H1 (cell line): ENCODE measurements around the gene NHLRC2. TPM values are rescaled to one million over a fixed set of nuclear protein-coding genes. Genes with fewer than 3 reads are reported as not detected.

ENCODE experiments used
- CTCF ChIA-PET: fragments of 300-600 bp; sonication (Branson Sonifier 250); formaldehyde crosslinking; loops from one replicate; lab custom pipeline; 2021; ENCODE audit not compliant: partially characterized antibody; lab: Charles Lee
- POLR2A ChIA-PET: fragments of 300-600 bp; sonication (Branson Sonifier 250); formaldehyde crosslinking; loops from one replicate; lab custom pipeline; 2021; ENCODE audit warnings: inconsistent platforms; ENCODE audit not compliant: partially characterized antibody; lab: Charles Lee
- DNase-seq, 2 experiments: peaks; one replicate each; pipeline versions ENCODE4 v3.0.0 to v3.0.0-alpha.2; 2010 to 2022; ENCODE audit warnings: low spot score in 2 of 2, low read depth in 1 of 2, mixed read lengths in 1 of 2
- FAIRE-seq: peaks from 2 replicates; lab custom pipeline; 2011; peaks lifted over from hg19 to GRCh38; lab: Jason Lieb, UNC
- H2AFZ ChIP-seq: 2 replicates; pipeline ENCODE4 v1.8.1; 2012; ENCODE audit warnings: low read length, inconsistent platforms
- H2AK5ac ChIP-seq: 2 replicates; pipeline ENCODE4 v1.6.1; 2013; ENCODE audit warnings: low read depth, low read length
- H2BK120ac ChIP-seq: replicated peaks from 2 replicates; pipeline ENCODE3; 2013; ENCODE audit warnings: low read depth, low read length, inconsistent platforms
- H2BK12ac ChIP-seq: 2 replicates; pipeline ENCODE4 v1.6.1; 2013; ENCODE audit warnings: low read depth, low read length
- H2BK15ac ChIP-seq: 2 replicates; pipeline ENCODE4 v1.6.1; 2013; ENCODE audit warnings: low read length
- H2BK20ac ChIP-seq: 2 replicates; pipeline ENCODE4 v1.6.1; 2013; ENCODE audit warnings: low read length
- H2BK5ac ChIP-seq: 2 replicates; pipeline ENCODE4 v1.6.1; 2013; ENCODE audit warnings: low read depth, low read length
- H3K14ac ChIP-seq: 2 replicates; pipeline ENCODE4 v1.6.1; 2013; ENCODE audit warnings: inconsistent platforms; ENCODE audit not compliant: insufficient read length
- H3K18ac ChIP-seq: 2 replicates; pipeline ENCODE4 v1.6.1; 2013; ENCODE audit warnings: low read length; ENCODE audit errors: extremely low read depth
- H3K23ac ChIP-seq: 2 replicates; pipeline ENCODE4 v1.6.1; 2013; ENCODE audit warnings: inconsistent platforms; ENCODE audit not compliant: insufficient read length
- H3K23me2 ChIP-seq: 2 replicates; pipeline ENCODE4 v1.6.1; 2013; ENCODE audit warnings: low read depth, low read length
- H3K27ac ChIP-seq: 2 replicates; pipeline ENCODE4 v1.6.1; 2011; ENCODE audit warnings: low read depth, low read length, inconsistent platforms
- H3K27me3 ChIP-seq, 4 experiments: replicated peaks in 1 of 4; 1 replicate in 1 of 4; 2 replicates in 3 of 4; pipeline versions ENCODE4 v1.6.1 to v1.8.1; 2011 to 2013; ENCODE audit warnings: low read length in 3 of 4, mild to moderate bottlenecking in 3 of 4, inconsistent platforms in 2 of 4, mixed read lengths in 2 of 4, moderate library complexity in 1 of 4; ENCODE audit not compliant: control insufficient read depth in 3 of 4, insufficient read depth in 3 of 4; ENCODE audit errors: extremely low read depth in 1 of 4
- H3K36me3 ChIP-seq, 4 experiments: 2 replicates each; pipeline versions ENCODE4 v1.6.1 to v1.8.1; 2011 to 2013; ENCODE audit warnings: mild to moderate bottlenecking in 4 of 4, low read length in 3 of 4, moderate library complexity in 2 of 4, control low read depth in 1 of 4, inconsistent platforms in 1 of 4; ENCODE audit not compliant: insufficient read depth in 4 of 4, control insufficient read depth in 2 of 4
- H3K4ac ChIP-seq: replicated peaks from 2 replicates; pipeline ENCODE3; 2013; ENCODE audit warnings: low read length, low read depth, mixed read lengths, inconsistent platforms; ENCODE audit not compliant: insufficient read length
- H3K4me1 ChIP-seq, 4 experiments: replicated peaks in 1 of 4; 1 replicate in 1 of 4; 2 replicates in 3 of 4; pipeline versions ENCODE4 v1.6.1 to v1.8.1; 2011 to 2013; ENCODE audit warnings: low read length in 3 of 4, inconsistent platforms in 2 of 4, mixed read lengths in 1 of 4; ENCODE audit not compliant: insufficient read depth in 4 of 4, control insufficient read depth in 3 of 4
- H3K4me2 ChIP-seq, 2 experiments: 2 replicates each; pipeline versions ENCODE4 v1.6.1 to v1.8.1; 2011 to 2013; ENCODE audit warnings: low read depth in 2 of 2, low read length in 2 of 2, control low read depth in 1 of 2, inconsistent platforms in 1 of 2, mild to moderate bottlenecking in 1 of 2; ENCODE audit not compliant: insufficient read depth in 1 of 2
- H3K4me3 ChIP-seq, 4 experiments: fragments of 200-600, 300-600 bp in 1 of 4; sonication (generic), shearing (Covaris generic), sonication (Bioruptor Twin) in 1 of 4; 2 replicates each; pipeline versions ENCODE4 v1.5.1 to v1.8.1; 2011 to 2016; ENCODE audit warnings: low read length in 4 of 4, low read depth in 3 of 4, control low read depth in 2 of 4, inconsistent platforms in 2 of 4, mild to moderate bottlenecking in 2 of 4, mixed read lengths in 1 of 4, moderate library complexity in 1 of 4; ENCODE audit not compliant: insufficient read depth in 2 of 4; ENCODE audit errors: extremely low read depth in 1 of 4
- H3K56ac ChIP-seq: replicated peaks from 2 replicates; pipeline ENCODE3; 2013; ENCODE audit warnings: low read depth, mild to moderate bottlenecking, mixed read lengths, low read length, inconsistent platforms; ENCODE audit not compliant: insufficient read length
- H3K79me1 ChIP-seq: 2 replicates; pipeline ENCODE4 v1.6.1; 2013; ENCODE audit warnings: low read depth, low read length, control low read depth
- H3K79me2 ChIP-seq, 2 experiments: 2 replicates each; pipeline versions ENCODE4 v1.6.1 to v1.8.1; 2012 to 2013; ENCODE audit warnings: low read length in 2 of 2, mild to moderate bottlenecking in 2 of 2, inconsistent platforms in 1 of 2; ENCODE audit not compliant: insufficient read depth in 2 of 2, control insufficient read depth in 1 of 2
- H3K9ac ChIP-seq, 4 experiments: replicated peaks in 1 of 4; 1 replicate in 1 of 4; 2 replicates in 3 of 4; pipeline versions ENCODE4 v1.6.1 to v1.8.1; 2011 to 2013; ENCODE audit warnings: low read depth in 3 of 4, low read length in 3 of 4, control low read depth in 2 of 4, mild to moderate bottlenecking in 2 of 4, moderate library complexity in 2 of 4, inconsistent platforms in 1 of 4; ENCODE audit errors: extremely low read depth in 1 of 4
- H3K9me3 ChIP-seq, 2 experiments: 2 replicates each; pipeline versions ENCODE4 v1.6.1 to v1.8.1; 2012 to 2013; ENCODE audit warnings: mild to moderate bottlenecking in 2 of 2, moderate library complexity in 2 of 2, control low read depth in 1 of 2, inconsistent platforms in 1 of 2, low read depth in 1 of 2, low read length in 1 of 2, mixed read lengths in 1 of 2; ENCODE audit not compliant: insufficient read depth in 2 of 2
- H4K20me1 ChIP-seq, 2 experiments: replicated peaks in 1 of 2; 2 replicates each; pipeline versions ENCODE3 to v1.8.1; 2011 to 2013; ENCODE audit warnings: inconsistent platforms in 2 of 2, low read length in 2 of 2, mild to moderate bottlenecking in 1 of 2; ENCODE audit not compliant: insufficient read depth in 2 of 2, control insufficient read depth in 1 of 2
- H4K5ac ChIP-seq: 2 replicates; pipeline ENCODE4 v1.6.1; 2013; ENCODE audit warnings: low read length, low read depth, mixed read lengths, inconsistent platforms; ENCODE audit not compliant: insufficient read length
- H4K8ac ChIP-seq: 2 replicates; pipeline ENCODE4 v1.8.0; 2013; ENCODE audit warnings: mild to moderate bottlenecking, moderate library complexity, low read length, inconsistent platforms; ENCODE audit not compliant: insufficient read depth; ENCODE audit errors: extremely low read depth
- H4K91ac ChIP-seq: replicated peaks from 2 replicates; pipeline ENCODE3; 2013; ENCODE audit warnings: low read length, mixed read lengths, inconsistent platforms; ENCODE audit not compliant: insufficient read length
- BRCA1 ChIP-seq: IDR thresholded peaks from 2 replicates; pipeline ENCODE4 v1.6.1; 2012; ENCODE audit warnings: low read depth, low read length, improper control_type of control experiment
- HDAC2 ChIP-seq, 2 experiments: fragments of 300-600 bp in 1 of 2; sonication (generic) in 1 of 2; IDR thresholded peaks; 2 replicates each; pipeline ENCODE4 v1.6.1; 2011 to 2012; ENCODE audit warnings: low read depth in 2 of 2, low read length in 2 of 2, mild to moderate bottlenecking in 2 of 2, moderate library complexity in 2 of 2, borderline replicate concordance in 1 of 2, inconsistent platforms in 1 of 2
- HDAC6 ChIP-seq: IDR thresholded peaks from one replicate; pipeline ENCODE4 v1.7.1; 2012; ENCODE audit warnings: low read depth, mild to moderate bottlenecking, inconsistent platforms, low read length, moderate library complexity
- JUN ChIP-seq: IDR thresholded peaks from 2 replicates; pipeline ENCODE4 v1.6.1; 2011; ENCODE audit warnings: low read depth, mild to moderate bottlenecking, improper control_type of control experiment, low read length
- NRF1 ChIP-seq: IDR thresholded peaks from 2 replicates; pipeline ENCODE4 v1.6.1; 2011; ENCODE audit warnings: mild to moderate bottlenecking, low read depth, low read length, improper control_type of control experiment
- SP2 ChIP-seq: IDR thresholded peaks from 2 replicates; pipeline ENCODE4 v1.6.1; 2012; ENCODE audit warnings: mild to moderate bottlenecking, low read length, inconsistent platforms
- TAF7 ChIP-seq: optimal IDR thresholded peaks from 2 replicates; pipeline ENCODE3; 2011; ENCODE audit warnings: low read depth, mild to moderate bottlenecking, inconsistent platforms, low read length, moderate library complexity, borderline replicate concordance
- TBP ChIP-seq: IDR thresholded peaks from 2 replicates; pipeline ENCODE4 v1.6.1; 2011; ENCODE audit warnings: low read depth, low read length, improper control_type of control experiment
- WGBS, 2 experiments: shearing (Covaris generic) in 1 of 2; methylation state at CpG; one replicate each; pipeline versions ENCODE4 v1.1.6 to v1.1.7; 2013 to 2015; ENCODE audit warnings: low lambda C conversion rate in 2 of 2, mixed read lengths in 2 of 2, inconsistent platforms in 1 of 2, low coverage in 1 of 2, missing lambda C conversion rate in 1 of 2; ENCODE audit not compliant: insufficient replicate concordance in 2 of 2, insufficient coverage in 1 of 2, insufficient read length in 1 of 2; ENCODE audit errors: extremely low coverage in 1 of 2, missing lambda C conversion rate in 1 of 2; 5-methylcytosine and 5-hydroxymethylcytosine counted together
- polyA plus RNA-seq, 7 experiments: library from polyadenylated mRNA; depleted of rRNA in 3 of 7; stranded (reverse) in 5 of 7; unstranded in 2 of 7; fragments of >200 nt in 5 of 7; fragments of 200-250 nt in 2 of 7; gene quantifications; 1 replicate in 5 of 7; 2 replicates in 1 of 7; 4 replicates in 1 of 7; pipeline versions ENCODE4 v1.2.1 to v1.2.3, GENCODE V29; 2011 to 2013; ENCODE audit warnings: missing spikeins in 2 of 7, mixed read lengths in 2 of 7
- total RNA-seq: library from RNA; stranded (reverse); fragmentation: NEBNext Ultra II Directional; extraction: Animal tissue kit (Norgen Biotek cat#: 25700); gene quantifications from 2 replicates; pipeline ENCODE4 v1.2.1, GENCODE V29; 2021
- TF ChIP-seq, protein P1 (sequence below): IDR thresholded peaks from 2 replicates; pipeline ENCODE4 v1.6.1; 2012; ENCODE audit warnings: inconsistent platforms

NHLRC2 gene
- total and polyA plus RNA-seq, 2 of the 8 experiments (the other 6 are each of a cell fraction or from before 2014, with no cell fraction given): 4.9 to 25.6 TPM

DNA sequence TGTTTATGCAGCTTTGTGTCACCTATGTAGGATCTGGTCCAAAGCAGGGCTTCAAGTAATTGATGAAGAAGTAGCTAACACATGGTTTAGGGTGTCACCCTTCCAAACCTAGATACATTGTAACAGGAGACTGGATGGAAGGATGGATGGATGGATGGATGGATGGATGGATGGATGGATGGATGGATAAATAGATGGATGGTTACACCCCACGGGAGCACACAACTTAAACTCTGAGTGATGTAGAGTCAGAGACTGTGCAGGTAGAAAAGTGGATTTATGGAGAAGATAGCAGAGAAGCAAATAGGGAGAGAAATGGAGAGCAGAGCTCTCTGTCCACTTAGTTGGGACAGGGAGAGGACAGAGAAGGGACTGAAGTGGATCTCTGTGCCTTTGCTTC is 78.4 kb downstream of the NHLRC2 start:
- POLR2A ChIA-PET: no interaction called here

More for the DNA sequence above, 78.4 kb downstream of the NHLRC2 start:
- Histone ChIP-seq H3K4me2 (no peak overlapping the region), H4K8ac (no peak overlapping the region), H2BK12ac (no peak overlapping the region), H4K20me1 (no peaks in the 10 kb centered on the region), H3K27ac (no peak overlapping the region), H3K18ac (no peak overlapping the region), H2AFZ (no peak overlapping the region), H3K14ac (no peak overlapping the region), H3K27me3 (no peaks in the 10 kb centered on the region), H4K91ac (no peak overlapping the region), H2BK5ac (no peak overlapping the region), H3K4me1 (no peaks in the 10 kb centered on the region), H4K5ac (no peak overlapping the region), H3K9me3 (no peaks in the 10 kb centered on the region), H2BK20ac (no peak overlapping the region), H3K79me1 (no peaks in the 10 kb centered on the region), H3K56ac (no peak overlapping the region), H3K4me3 (no peak overlapping the region), H3K23me2 (no peaks in the 10 kb centered on the region; the same call in 1 of the 2 replicates), H3K23ac (no peak overlapping the region), H2BK120ac (no peak overlapping the region), H2BK15ac (no peak overlapping the region), H3K79me2 (no peaks in the 10 kb centered on the region), H3K4ac (no peak overlapping the region), H3K36me3 (no peaks in the 10 kb centered on the region), H3K9ac (no peak overlapping the region), H2AK5ac (no peak overlapping the region)
- 82% methylated on average over 1 of the region's 1 CpG; no CpG with 5 or more reads in 1 of the 2 experiments for WGBS, 2 experiments
- FAIRE-seq (no peak), DNase-seq (no peak)
- TF ChIP-seq, protein P1, sequence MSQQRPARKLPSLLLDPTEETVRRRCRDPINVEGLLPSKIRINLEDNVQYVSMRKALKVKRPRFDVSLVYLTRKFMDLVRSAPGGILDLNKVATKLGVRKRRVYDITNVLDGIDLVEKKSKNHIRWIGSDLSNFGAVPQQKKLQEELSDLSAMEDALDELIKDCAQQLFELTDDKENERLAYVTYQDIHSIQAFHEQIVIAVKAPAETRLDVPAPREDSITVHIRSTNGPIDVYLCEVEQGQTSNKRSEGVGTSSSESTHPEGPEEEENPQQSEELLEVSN: no peak
- TF ChIP-seq SP2: no peak
- no peak for TF ChIP-seq TAF7
- no peak for TF ChIP-seq TBP
- no peak for TF ChIP-seq BRCA1
- TF ChIP-seq HDAC6: no peak
- no peak for TF ChIP-seq JUN
- no peak for TF ChIP-seq NRF1
- no peak for TF ChIP-seq HDAC2 (IDR thresholded peaks at IDR 0.05; ENCODE audit: borderline replicate concordance in 1 of 2, low read depth in 2 of 2, low read length in 2 of 2)
- CTCF ChIA-PET: interaction anchor here (0.8 to 1.2 kb wide), 4 partner anchors 9 to 21 kb away, joined by 3 to 4 read pairs (median 4); no protein-coding TSS in a partner anchor
